ENCODE data around the gene MAP2.

DNA sequence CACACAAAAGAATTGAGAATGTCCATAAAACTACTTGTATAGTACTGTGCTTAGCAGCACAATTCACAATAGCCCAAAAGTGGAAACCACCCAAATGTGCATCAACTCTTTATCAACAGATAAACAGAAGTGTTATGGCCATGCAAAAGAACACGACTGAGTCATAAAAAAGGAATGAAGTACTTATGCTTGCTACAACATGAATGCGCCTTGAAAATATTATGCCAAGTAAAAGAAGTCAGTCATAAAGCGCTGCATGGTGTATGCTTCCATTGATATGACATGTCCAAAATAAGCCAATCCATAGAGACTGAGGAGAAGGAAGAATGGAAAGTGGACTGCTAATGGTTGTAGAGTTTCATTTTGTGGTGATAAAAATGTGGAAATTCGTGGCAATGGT is 12.1 kb upstream of the MAP2 start:
- no peak for TF ChIP-seq POLR2AphosphoS5 (IDR thresholded peaks at IDR 0.05; ENCODE audit: low read depth, low read length)
- no peak for TF ChIP-seq TAF1 (IDR thresholded peaks at IDR 0.05; ENCODE audit: borderline replicate concordance, low read depth, low read length)
